GM19397 (cell line): Measurements from ENCODE around the gene RPS6KA4.

Experiments
- ATAC-seq: cut with Tn5 transposase; IDR thresholded peaks from one replicate; pipeline ENCODE4 v1.9.1; 2021; ENCODE audit warnings: mild to moderate bottlenecking, moderate library complexity; ENCODE audit not compliant: unreplicated experiment

RPS6KA4 gene

GRCh38 chr11:64344787-64345186 is 14.2 kb upstream of the RPS6KA4 start:
- no peak for ATAC-seq

GRCh38 chr11:64347193-64347867 is 11.6 kb upstream of the RPS6KA4 start:
- ATAC-seq = no peak

GRCh38 chr11:64348383-64349024 is 10.5 kb upstream of the RPS6KA4 start:
- no peak for ATAC-seq

- ATAC-seq = no peak
Measured at GRCh38 chr11:64349025-64349387, 10.0 kb upstream of the RPS6KA4 start.

- ATAC-seq = no peak
Measured at GRCh38 chr11:64349404-64349803, 9.6 kb upstream of the RPS6KA4 start.

- ATAC-seq = no peak
Measured at GRCh38 chr11:64351136-64351631, 7.8 kb upstream of the RPS6KA4 start.

- ATAC-seq = no peak
Measured at GRCh38 chr11:64352099-64352994, 6.6 kb upstream of the RPS6KA4 start.

- no peak for ATAC-seq
Measured at GRCh38 chr11:64352995-64353714, 5.8 kb upstream of the RPS6KA4 start.

GRCh38 chr11:64353715-64354506 is 5.1 kb upstream of the RPS6KA4 start:
- ATAC-seq = no peak

- ATAC-seq = no peak
Measured at GRCh38 chr11:64355078-64355940, 3.7 kb upstream of the RPS6KA4 start.

GRCh38 chr11:64356498-64357411 is 2.2 kb upstream of the RPS6KA4 start:
- no peak for ATAC-seq

- ATAC-seq = no peak
Measured at GRCh38 chr11:64357446-64357845, 1.5 kb upstream of the RPS6KA4 start.

GRCh38 chr11:64357904-64358535 is 942 bp upstream of the RPS6KA4 start:
- ATAC-seq = no peak

GRCh38 chr11:64358536-64358906 is 441 bp upstream of the RPS6KA4 start:
- no peak for ATAC-seq

- no peak for ATAC-seq
Measured at GRCh38 chr11:64359712-64360445, 917 bp downstream of the RPS6KA4 start.

GRCh38 chr11:64360448-64360921 is 1.5 kb downstream of the RPS6KA4 start:
- ATAC-seq = no peak

GRCh38 chr11:64361659-64362058 is 2.7 kb downstream of the RPS6KA4 start:
- ATAC-seq = no peak
